ENCODE data around the gene USP30. TPM values are rescaled to one million over a fixed set of nuclear protein-coding genes. Genes with fewer than 3 reads are reported as not detected.

Gene USP30
- total RNA-seq, 1 experiment from 2014 or later: 7.8 TPM

DNA sequence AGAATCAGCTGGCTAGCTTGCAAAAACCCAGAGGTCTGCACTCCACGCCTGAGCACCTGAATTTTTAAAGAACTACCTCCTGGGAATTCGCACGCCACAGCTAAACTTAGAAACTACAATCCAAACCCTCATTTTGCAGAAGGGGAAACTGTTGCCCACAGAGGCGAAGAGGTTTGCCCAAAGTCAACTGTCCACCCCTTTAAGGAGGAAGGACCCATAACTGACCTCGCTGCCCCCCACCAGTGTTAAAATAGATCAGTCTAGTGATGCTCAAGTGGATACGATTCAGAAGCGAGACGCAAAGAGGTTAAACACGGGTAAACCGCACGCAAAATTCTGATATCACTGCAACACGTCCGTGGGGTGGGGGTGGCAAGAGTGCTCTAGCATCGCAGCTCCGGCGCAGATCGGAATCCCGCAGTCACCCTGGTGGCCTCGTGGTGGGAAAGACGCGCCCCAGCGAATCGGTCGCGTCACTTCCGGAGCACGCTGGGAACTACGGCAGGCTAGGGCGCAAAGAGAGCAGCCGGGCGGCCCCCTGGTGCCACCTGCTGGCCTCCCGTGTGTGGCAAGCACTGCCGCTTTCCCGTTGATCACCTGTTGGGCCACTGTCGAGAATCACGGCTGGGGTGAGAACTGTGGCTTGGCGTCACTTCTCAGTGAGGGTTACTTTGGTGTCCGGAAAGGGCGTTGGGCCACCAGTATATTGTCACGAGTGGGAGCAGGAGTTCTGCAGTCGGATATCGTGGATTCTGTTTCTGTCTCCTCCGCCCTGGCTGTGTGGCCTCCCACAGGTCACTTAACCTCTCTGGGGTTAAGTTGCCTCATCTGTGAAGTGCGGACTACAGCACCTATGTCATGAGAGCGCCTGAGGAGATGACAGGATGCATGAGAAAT is 40.9 kb downstream of the USP30 start, which contains the start of gene ALKBH2:
Gene ALKBH2 (minus strand): TSS at position 451 of the 897 bp plus-strand sequence. CDS start 686 bp downstream, outside the sequence.
- Histone ChIP-seq H3K4me2 (ENCODE audit: insufficient read depth, insufficient read length, low read length) (peak within 1 kb of the TSS; percentile 51), H3K4ac (ENCODE audit: low read depth, low read length) (no peak within 1 kb of the TSS; the same call in 1 of the 2 replicates), H3K79me1 (ENCODE audit: insufficient read depth, low read depth, low read length, poor library complexity, severe bottlenecking) (peaks cover under 1% of the 10 kb centered on the region), H3K23me2 (ENCODE audit: insufficient read length, low read depth, low read length, poor library complexity, severe bottlenecking) (peaks cover 11% of the 10 kb centered on the region), H2BK15ac (ENCODE audit: low read depth, low read length) (no peak within 1 kb of the TSS), H2BK12ac (ENCODE audit: insufficient read length, low read depth, low read length) (no peak within 1 kb of the TSS), H2BK120ac (ENCODE audit: low read depth, low read length, poor library complexity, severe bottlenecking) (no peak within 1 kb of the TSS), H2BK20ac (ENCODE audit: low read depth, low read length, poor library complexity, severe bottlenecking) (no peak within 1 kb of the TSS), H2BK5ac (ENCODE audit: insufficient read length, low read length) (no peak within 1 kb of the TSS), H2AFZ (ENCODE audit: low read length) (no peak within 1 kb of the TSS), H3K18ac (ENCODE audit: insufficient read length, low read depth, low read length) (peak within 1 kb of the TSS; percentile 41), H3K9ac (ENCODE audit: extremely low read depth, insufficient read length, low read length) (no peak within 1 kb of the TSS), H4K8ac (replicated peaks; ENCODE audit: insufficient read length, low read depth, low read length) (no peak within 1 kb of the TSS), H4K20me1 (ENCODE audit: control insufficient read depth, insufficient read depth, insufficient read length) (no peaks in the 10 kb centered on the region), H3T11ph (ENCODE audit: low read length) (no peak within 1 kb of the TSS), H3K27me3 (ENCODE audit: insufficient read depth, low read length) (no peaks in the 10 kb centered on the region), H3K14ac (ENCODE audit: insufficient read depth, low read length) (peak within 1 kb of the TSS; percentile 84; the same call in 1 of the 2 replicates), H3K23ac (ENCODE audit: insufficient read length, low read depth, low read length) (no peak within 1 kb of the TSS), H3K79me2 (ENCODE audit: insufficient read depth, low read length) (no peaks in the 10 kb centered on the region), H4K91ac (ENCODE audit: insufficient read length, low read depth, low read length) (no peak within 1 kb of the TSS), H3K27ac (ENCODE audit: insufficient read length, low read depth, low read length) (no peak within 1 kb of the TSS), H4K5ac (ENCODE audit: insufficient read length, low read depth, low read length) (no peak within 1 kb of the TSS), H3K4me1 (ENCODE audit: insufficient read depth, low read length) (no peaks in the 10 kb centered on the region), H2AK5ac (ENCODE audit: insufficient read length, low read length) (no peak within 1 kb of the TSS), H3K9me3 (ENCODE audit: control insufficient read depth, low read depth, low read length) (no peaks in the 10 kb centered on the region), H3K56ac (ENCODE audit: insufficient read length, low read depth, low read length) (no peak within 1 kb of the TSS)
- peak within 1 kb of the TSS; percentile 62 to 74 for H3K4me3 Mint-ChIP-seq
- no peaks in the 10 kb centered on the region for H3K9me3 Mint-ChIP-seq
- WGBS (ENCODE audit: extremely low coverage, insufficient read length, low lambda C conversion rate): no CpG with 5 or more reads among the region's 45 CpGs
- TF ChIP-seq, protein P1, sequence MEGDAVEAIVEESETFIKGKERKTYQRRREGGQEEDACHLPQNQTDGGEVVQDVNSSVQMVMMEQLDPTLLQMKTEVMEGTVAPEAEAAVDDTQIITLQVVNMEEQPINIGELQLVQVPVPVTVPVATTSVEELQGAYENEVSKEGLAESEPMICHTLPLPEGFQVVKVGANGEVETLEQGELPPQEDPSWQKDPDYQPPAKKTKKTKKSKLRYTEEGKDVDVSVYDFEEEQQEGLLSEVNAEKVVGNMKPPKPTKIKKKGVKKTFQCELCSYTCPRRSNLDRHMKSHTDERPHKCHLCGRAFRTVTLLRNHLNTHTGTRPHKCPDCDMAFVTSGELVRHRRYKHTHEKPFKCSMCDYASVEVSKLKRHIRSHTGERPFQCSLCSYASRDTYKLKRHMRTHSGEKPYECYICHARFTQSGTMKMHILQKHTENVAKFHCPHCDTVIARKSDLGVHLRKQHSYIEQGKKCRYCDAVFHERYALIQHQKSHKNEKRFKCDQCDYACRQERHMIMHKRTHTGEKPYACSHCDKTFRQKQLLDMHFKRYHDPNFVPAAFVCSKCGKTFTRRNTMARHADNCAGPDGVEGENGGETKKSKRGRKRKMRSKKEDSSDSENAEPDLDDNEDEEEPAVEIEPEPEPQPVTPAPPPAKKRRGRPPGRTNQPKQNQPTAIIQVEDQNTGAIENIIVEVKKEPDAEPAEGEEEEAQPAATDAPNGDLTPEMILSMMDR (conservative IDR thresholded peaks at IDR 0.05): peak; percentile 99
- DNase-seq: peak; percentile 97
- H3K27ac Mint-ChIP-seq: peak within 1 kb of the TSS in 2 of 3 experiments; percentile 80 to 89; a peak in 2 of 7 replicates
- H3K36me3 Mint-ChIP-seq (ENCODE audit: insufficient read depth in 1 of 3, low read depth in 3 of 3): peaks cover 12 to 39% (median 36%) of the 10 kb centered on the region in 3 experiments
- peaks cover 14% of the 10 kb centered on the region for H3K27me3 Mint-ChIP-seq (ENCODE audit: low read depth)
- H3K4me1 Mint-ChIP-seq: peaks cover 10 to 22% of the 10 kb centered on the region in 2 experiments; a peak in 2 of 4 replicates
